GM12872 (cell line): ENCODE results near the gene SLCO2B1.

Experiments used
- TF ChIP-seq, protein P1 (sequence below): IDR thresholded peaks from 3 replicates; pipeline ENCODE4 v1.5.1; 2011; ENCODE audit warnings: low read depth, mild to moderate bottlenecking, low read length, moderate library complexity; ENCODE audit not compliant: insufficient read depth

The SLCO2B1 gene, protein sequence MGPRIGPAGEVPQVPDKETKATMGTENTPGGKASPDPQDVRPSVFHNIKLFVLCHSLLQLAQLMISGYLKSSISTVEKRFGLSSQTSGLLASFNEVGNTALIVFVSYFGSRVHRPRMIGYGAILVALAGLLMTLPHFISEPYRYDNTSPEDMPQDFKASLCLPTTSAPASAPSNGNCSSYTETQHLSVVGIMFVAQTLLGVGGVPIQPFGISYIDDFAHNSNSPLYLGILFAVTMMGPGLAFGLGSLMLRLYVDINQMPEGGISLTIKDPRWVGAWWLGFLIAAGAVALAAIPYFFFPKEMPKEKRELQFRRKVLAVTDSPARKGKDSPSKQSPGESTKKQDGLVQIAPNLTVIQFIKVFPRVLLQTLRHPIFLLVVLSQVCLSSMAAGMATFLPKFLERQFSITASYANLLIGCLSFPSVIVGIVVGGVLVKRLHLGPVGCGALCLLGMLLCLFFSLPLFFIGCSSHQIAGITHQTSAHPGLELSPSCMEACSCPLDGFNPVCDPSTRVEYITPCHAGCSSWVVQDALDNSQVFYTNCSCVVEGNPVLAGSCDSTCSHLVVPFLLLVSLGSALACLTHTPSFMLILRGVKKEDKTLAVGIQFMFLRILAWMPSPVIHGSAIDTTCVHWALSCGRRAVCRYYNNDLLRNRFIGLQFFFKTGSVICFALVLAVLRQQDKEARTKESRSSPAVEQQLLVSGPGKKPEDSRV

DNA sequence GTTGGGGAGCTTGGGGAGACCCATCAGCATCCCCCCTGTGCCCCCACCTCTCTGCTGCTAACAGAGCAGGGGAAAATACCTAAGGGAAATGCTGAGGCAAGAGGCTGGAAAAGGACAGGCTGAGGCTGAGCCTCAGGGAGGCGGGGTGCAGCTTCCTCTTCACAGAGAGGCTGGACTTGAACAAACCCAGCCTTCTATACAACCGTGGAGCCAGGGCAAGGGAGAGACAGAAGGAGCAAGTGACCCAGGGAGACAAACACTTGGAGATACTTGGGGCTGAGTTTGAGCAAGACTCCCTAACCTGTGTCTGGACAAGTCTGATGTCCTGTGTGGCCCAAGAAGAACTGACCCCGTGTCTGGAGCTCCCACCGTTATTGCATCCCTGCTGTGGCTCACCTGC lies at the start of gene SLCO2B1:
TSS of gene SLCO2B1 (plus strand) at position 229 of the 400 bp plus-strand sequence. CDS start 275 bp downstream, outside the sequence.
- TF ChIP-seq, protein P1, sequence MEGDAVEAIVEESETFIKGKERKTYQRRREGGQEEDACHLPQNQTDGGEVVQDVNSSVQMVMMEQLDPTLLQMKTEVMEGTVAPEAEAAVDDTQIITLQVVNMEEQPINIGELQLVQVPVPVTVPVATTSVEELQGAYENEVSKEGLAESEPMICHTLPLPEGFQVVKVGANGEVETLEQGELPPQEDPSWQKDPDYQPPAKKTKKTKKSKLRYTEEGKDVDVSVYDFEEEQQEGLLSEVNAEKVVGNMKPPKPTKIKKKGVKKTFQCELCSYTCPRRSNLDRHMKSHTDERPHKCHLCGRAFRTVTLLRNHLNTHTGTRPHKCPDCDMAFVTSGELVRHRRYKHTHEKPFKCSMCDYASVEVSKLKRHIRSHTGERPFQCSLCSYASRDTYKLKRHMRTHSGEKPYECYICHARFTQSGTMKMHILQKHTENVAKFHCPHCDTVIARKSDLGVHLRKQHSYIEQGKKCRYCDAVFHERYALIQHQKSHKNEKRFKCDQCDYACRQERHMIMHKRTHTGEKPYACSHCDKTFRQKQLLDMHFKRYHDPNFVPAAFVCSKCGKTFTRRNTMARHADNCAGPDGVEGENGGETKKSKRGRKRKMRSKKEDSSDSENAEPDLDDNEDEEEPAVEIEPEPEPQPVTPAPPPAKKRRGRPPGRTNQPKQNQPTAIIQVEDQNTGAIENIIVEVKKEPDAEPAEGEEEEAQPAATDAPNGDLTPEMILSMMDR = no peak

DNA sequence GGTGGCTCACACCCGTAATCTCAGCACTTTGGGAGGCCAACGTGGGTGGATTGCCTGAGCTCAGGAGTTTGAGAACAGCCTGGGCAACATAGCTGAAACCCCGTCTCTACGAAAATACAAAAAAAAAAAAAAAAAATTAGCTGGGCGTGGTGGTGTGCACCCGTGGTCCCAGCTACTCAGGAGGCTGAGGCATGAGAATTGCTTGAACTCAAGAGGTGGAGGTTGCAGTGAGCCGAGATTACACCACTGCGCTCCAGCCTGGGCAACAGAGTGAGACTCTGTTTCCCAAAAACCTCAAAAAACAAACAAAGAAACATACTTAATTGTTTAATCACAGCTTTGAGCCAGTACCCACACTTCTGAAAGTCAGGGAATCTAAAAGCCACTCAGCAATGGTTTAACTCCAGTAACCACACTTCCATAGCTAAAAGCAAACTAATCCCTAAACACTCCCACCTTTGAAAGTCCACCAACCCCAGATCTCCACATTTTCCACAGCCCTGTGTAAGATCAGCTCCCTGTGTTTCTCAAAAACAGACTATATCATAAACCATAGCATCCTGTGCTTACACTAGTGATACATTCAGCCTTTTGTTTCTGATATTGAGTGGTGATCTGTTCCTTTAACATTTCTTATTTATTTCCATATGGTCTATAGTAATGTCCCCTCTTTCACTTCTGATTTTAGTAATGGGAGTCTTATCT lies 49.3 kb upstream of the SLCO2B1 start:
- TF ChIP-seq, protein P1 = no peak

GRCh38 chr11:75103380-75104026 lies 47.4 kb upstream of the SLCO2B1 start:
- TF ChIP-seq, protein P1 = no peak

GRCh38 chr11:75105462-75105925 lies 45.4 kb upstream of the SLCO2B1 start:
- TF ChIP-seq, protein P1 = no peak

DNA sequence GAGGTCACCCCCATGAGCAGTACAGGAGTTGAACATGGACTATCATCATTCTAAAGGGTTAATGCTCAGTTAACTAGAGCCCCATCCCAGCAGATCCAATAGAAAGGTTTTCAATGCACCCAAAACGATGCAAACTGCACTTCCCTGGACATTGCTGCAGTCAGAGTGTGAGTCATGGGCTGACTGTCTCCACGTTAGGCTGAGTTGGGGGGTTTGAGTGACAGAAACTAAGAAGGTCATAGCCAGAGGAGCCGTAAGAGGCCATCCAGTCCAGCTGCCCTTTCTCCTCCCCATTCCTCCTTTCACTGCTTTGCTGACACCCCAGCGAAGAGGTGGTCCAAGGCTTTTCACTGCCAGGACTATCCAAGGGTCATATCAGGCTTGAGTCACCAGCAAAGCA lies 43.7 kb upstream of the SLCO2B1 start:
- TF ChIP-seq, protein P1 = no peak

DNA sequence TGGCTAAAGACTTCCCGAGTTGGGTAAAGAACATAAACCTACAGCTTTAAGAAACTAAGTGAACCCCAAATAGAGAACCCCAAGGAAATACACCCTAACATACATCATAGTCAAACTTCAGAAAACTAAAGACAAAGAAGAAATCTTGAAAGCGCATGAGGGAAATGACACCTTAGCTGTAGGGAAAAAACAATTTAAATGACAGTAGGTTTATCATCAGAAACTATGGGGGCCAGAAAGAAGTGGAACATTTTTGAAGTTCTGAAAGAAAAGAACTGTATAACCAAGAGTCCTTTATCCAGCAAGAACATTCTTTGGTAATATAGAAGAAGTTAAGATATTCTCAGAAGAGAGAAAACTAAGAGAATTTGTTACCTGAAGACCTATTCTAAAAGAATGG lies 38.7 kb upstream of the SLCO2B1 start:
- TF ChIP-seq, protein P1 = no peak
